ENCODE measurements around the gene TOP3B.
A peak's percentile ranks its signal among the peaks of the same experiment; 100 is the strongest.

Gene TOP3B

GRCh38 chr22:22027955-22028354, 45.4 kb upstream of the TOP3B start:
- no peak overlapping the region for H3K4me3 ChIP-seq (ENCODE audit: low read length)
- no peak overlapping the region for H3K27ac ChIP-seq (ENCODE audit: low read length)
- H4K20me1 ChIP-seq (ENCODE audit: insufficient read depth, low read length) = no peaks in the 10 kb centered on the region
- peaks cover 40% of the 10 kb centered on the region for H3K4me1 ChIP-seq (ENCODE audit: low read length)
- H3K4me2 ChIP-seq (ENCODE audit: low read depth, low read length) = no peak overlapping the region
- DNase-seq = no peak
- H2AFZ ChIP-seq (ENCODE audit: low read length) = no peak overlapping the region
- no peaks in the 10 kb centered on the region for H3K9me3 ChIP-seq (replicated peaks; ENCODE audit: insufficient read depth, low read length)
- H3K9me2 ChIP-seq (replicated peaks; ENCODE audit: insufficient read depth, low read length) = no peaks in the 10 kb centered on the region
- H3F3A ChIP-seq (ENCODE audit: insufficient read depth, low read length) = peaks cover 13% of the 10 kb centered on the region; the same call in 1 of the 2 replicates
- no peak for TF ChIP-seq CTCF (IDR thresholded peaks at IDR 0.05; ENCODE audit: low read length)
- TF ChIP-seq EZH2 (optimal IDR thresholded peaks at IDR 0.05; ENCODE audit: low read depth, low read length) = no peak
- no peak for TF ChIP-seq EZH2phosphoT487 (IDR thresholded peaks at IDR 0.05; ENCODE audit: low read length)
- no peaks in the 10 kb centered on the region for H3K27me3 ChIP-seq (replicated peaks; ENCODE audit: insufficient read depth, low read length)
- H3K9ac ChIP-seq (ENCODE audit: low read length) = no peak overlapping the region
- H3K79me2 ChIP-seq (ENCODE audit: low read length) = no peaks in the 10 kb centered on the region
- H3K36me3 ChIP-seq (replicated peaks; ENCODE audit: insufficient read depth, low read length) = no peaks in the 10 kb centered on the region

GRCh38 chr22:22026157-22026831, 43.7 kb upstream of the TOP3B start:
- H3K4me2 ChIP-seq (ENCODE audit: low read depth, low read length) = peak overlapping the region; percentile 25
- peaks cover 39% of the 10 kb centered on the region for H3K4me1 ChIP-seq (ENCODE audit: low read length)
- H3K9ac ChIP-seq (ENCODE audit: low read length) = no peak overlapping the region
- H3K9me2 ChIP-seq (replicated peaks; ENCODE audit: insufficient read depth, low read length) = no peaks in the 10 kb centered on the region
- no peak for DNase-seq
- peak overlapping the region; percentile 19; the same call in 1 of the 2 replicates for H3K27ac ChIP-seq (ENCODE audit: low read length)
- TF ChIP-seq EZH2 (optimal IDR thresholded peaks at IDR 0.05; ENCODE audit: low read depth, low read length) = no peak
- no peak for TF ChIP-seq EZH2phosphoT487 (IDR thresholded peaks at IDR 0.05; ENCODE audit: low read length)
- peaks cover 7% of the 10 kb centered on the region; the same call in 1 of the 2 replicates for H3F3A ChIP-seq (ENCODE audit: insufficient read depth, low read length)
- peak overlapping the region; percentile 34 for H2AFZ ChIP-seq (ENCODE audit: low read length)
- no peaks in the 10 kb centered on the region for H3K9me3 ChIP-seq (replicated peaks; ENCODE audit: insufficient read depth, low read length)
- H3K79me2 ChIP-seq (ENCODE audit: low read length) = no peaks in the 10 kb centered on the region
- no peaks in the 10 kb centered on the region for H4K20me1 ChIP-seq (ENCODE audit: insufficient read depth, low read length)
- H3K27me3 ChIP-seq (replicated peaks; ENCODE audit: insufficient read depth, low read length) = no peaks in the 10 kb centered on the region
- no peaks in the 10 kb centered on the region for H3K36me3 ChIP-seq (replicated peaks; ENCODE audit: insufficient read depth, low read length)
- H3K4me3 ChIP-seq (ENCODE audit: low read length) = no peak overlapping the region

DNA sequence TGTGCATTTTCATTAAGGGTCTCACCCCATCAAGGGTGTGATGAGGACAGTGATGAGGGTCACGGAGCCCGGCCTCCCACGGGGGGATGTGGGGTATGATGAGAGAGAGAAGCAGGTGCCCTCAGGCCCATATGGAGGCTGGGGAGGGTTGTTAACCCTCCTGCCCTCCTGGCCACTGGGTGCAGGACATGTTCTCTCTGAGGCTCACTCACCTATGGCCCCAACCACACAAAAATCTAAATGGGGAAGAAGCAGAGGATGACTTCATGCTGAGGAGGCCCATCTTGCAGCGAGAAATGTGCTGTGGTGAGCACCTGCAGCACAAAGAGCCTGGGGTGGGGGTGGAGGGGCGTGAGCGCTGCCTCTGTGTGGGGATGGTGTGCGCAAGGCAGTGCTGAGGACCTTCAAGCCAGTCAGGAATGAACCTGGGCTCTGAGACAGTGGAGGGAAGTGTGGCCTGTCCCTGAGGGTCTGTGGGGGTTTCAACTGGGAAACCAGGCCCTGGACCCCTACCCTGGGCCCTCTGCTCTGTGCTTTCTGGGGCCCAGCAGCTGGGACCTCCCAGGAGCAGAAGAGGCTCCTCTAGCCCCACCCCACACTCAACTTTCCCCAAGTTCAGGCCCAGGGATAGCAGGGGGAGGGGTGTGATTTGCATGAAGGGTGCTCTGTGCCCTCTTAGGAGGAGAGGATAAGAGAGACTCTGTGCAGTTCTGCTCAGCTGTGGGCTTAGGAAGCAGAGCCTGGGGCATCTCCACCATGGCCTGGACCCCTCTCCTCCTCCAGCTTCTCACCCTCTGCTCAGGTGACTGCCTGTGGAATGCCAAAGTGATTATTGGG, 43.0 kb upstream of the TOP3B start:
- peaks cover 31% of the 10 kb centered on the region for H3K4me1 ChIP-seq (ENCODE audit: low read length)
- H3F3A ChIP-seq (ENCODE audit: insufficient read depth, low read length) = no peaks in the 10 kb centered on the region
- no peaks in the 10 kb centered on the region for H4K20me1 ChIP-seq (ENCODE audit: insufficient read depth, low read length)
- no peaks in the 10 kb centered on the region for H3K36me3 ChIP-seq (replicated peaks; ENCODE audit: insufficient read depth, low read length)
- peak overlapping the region; percentile 19; the same call in 1 of the 2 replicates for H3K27ac ChIP-seq (ENCODE audit: low read length)
- H2AFZ ChIP-seq (ENCODE audit: low read length) = peak overlapping the region; percentile 34
- H3K4me3 ChIP-seq (ENCODE audit: low read length) = no peak overlapping the region
- H3K9me2 ChIP-seq (replicated peaks; ENCODE audit: insufficient read depth, low read length) = no peaks in the 10 kb centered on the region
- H3K4me2 ChIP-seq (ENCODE audit: low read depth, low read length) = peak overlapping the region; percentile 25; the same call in 1 of the 2 replicates
- H3K9me3 ChIP-seq (replicated peaks; ENCODE audit: insufficient read depth, low read length) = no peaks in the 10 kb centered on the region
- DNase-seq = peak; percentile 38
- no peaks in the 10 kb centered on the region for H3K79me2 ChIP-seq (ENCODE audit: low read length)
- TF ChIP-seq EZH2 (optimal IDR thresholded peaks at IDR 0.05; ENCODE audit: low read depth, low read length) = no peak
- no peak for TF ChIP-seq CTCF (IDR thresholded peaks at IDR 0.05; ENCODE audit: low read length)
- TF ChIP-seq EZH2phosphoT487 (IDR thresholded peaks at IDR 0.05; ENCODE audit: low read length) = no peak
- H3K27me3 ChIP-seq (replicated peaks; ENCODE audit: insufficient read depth, low read length) = no peaks in the 10 kb centered on the region
- H3K9ac ChIP-seq (ENCODE audit: low read length) = no peak overlapping the region
